Measurements from ENCODE around the gene AGBL1.

Gene AGBL1

GRCh38 chr15:86644339-86644738, 564.7 kb downstream of the AGBL1 start:
- DNase-seq (ENCODE audit: low read depth, low spot score), result no peak

DNA sequence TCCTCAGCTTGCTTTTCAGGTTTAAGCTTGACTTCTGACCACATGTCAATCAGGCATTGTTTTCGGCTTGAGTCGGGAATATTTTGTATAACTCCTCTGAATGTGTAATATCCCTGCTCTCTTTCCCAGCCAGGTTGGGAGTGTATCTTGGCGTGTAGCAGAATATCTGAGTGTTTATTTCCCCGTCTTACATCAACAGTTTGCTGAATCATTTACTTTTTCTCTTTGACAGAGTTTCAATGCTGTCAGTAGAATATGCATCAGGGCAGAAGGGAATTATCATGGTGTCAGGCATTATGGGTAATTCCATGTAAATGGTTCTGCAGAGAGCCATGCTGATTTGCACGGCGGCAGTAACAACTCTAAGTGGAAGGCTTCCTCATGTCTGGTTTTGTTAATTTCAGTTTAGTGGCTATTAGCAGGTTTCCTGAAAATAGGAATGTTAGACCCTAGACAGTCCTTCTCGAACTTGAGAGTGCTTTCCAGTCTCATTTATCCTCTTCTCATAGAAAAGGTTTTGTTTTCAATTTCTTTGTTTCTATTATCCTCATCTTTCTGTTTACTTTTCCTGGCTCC, 566.3 kb downstream of the AGBL1 start:
- no peak for DNase-seq (ENCODE audit: low read depth, low spot score)

DNA sequence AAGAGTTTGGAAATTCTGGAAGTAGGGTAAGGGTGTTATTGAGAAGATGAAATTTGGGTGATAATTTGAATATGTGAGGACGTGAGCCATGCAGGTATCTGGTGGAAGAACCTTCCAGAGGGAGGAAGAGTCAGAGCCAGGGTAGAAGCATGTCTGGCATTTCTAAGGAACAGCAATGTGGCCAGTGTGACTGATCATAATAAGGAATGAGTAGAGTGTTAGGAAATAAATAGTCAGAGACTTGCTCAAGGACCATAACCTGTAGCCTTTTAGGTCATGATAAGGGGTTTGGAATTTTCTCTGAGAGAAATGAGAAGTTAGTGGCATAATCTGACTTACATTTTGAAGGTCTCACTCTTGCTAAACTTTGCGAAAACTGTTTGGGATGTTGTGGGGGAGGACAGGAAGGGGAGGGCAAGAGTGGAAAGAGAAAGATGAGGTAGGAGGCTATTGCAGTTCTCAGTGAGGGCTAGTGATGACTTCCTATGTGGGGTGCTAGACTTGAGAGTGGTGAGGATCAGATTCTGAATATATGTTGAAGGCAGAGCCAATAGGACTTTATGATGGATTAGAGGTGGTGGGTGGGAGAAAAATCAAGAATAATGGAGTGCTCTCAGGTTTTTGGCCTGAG, 568.3 kb downstream of the AGBL1 start:
- DNase-seq (ENCODE audit: low read depth, low spot score), result no peak

GRCh38 chr15:86649277-86649676, 569.6 kb downstream of the AGBL1 start:
- no peak for DNase-seq (ENCODE audit: low read depth, low spot score)

DNA sequence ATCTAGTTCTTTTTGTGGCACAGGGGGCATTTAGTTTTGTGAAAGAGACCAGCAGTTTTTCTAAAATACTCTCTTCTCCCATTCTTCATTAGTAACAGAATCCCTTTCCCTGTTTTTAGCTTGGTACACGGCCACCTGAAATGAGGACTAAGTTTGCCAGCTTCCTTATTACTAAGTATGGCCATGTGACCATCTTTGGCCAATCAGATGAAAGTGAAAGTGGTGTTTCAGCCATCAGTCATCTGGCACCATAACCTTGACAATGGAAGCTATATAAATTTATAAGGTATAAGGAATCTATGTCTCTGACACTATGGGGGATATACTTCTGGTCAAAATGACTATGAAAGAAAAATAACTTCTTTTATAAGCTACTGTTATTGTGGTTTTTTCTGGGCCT, 570.4 kb downstream of the AGBL1 start:
- DNase-seq (ENCODE audit: low read depth, low spot score), result no peak

DNA sequence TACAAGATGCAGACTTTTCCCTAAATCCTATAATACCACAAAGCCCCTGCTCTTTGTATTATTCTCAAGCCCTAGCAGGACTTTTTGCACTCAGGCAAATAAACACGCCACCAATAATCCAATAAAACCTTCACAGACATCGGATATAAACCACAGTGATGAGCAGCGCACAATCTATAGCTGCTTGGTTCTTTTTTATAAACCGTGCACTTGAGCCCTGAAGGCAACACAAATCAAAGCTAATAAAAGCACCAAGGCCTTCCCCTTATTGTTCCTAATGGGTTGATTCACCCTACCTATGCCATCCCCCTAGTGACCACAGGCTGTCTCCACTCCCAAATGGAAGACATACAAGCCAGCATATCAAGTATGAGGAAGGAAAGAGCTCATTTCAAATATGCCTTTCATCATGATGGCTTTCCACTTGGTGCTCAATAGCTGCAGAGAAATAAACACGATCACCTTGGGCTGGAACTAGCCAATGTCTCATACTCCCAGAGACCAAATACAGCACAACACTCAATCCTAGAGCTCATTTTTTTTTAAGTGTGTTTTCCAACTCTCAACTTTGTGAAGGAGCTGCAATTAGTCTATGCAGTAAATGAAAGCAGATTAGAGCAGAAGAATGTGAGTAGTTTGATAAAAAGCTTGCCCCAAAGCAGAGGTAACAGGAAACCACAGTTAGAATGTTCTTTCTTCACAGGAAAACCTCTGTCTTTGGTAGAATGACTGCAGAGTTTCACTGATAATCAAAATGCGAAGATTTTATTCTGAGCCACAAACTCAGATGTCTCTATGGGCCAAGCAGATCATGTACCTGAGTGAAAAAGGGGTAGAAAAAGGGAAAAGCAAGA, 573.9 kb downstream of the AGBL1 start:
- DNase-seq (ENCODE audit: low read depth, low spot score), result no peak

DNA sequence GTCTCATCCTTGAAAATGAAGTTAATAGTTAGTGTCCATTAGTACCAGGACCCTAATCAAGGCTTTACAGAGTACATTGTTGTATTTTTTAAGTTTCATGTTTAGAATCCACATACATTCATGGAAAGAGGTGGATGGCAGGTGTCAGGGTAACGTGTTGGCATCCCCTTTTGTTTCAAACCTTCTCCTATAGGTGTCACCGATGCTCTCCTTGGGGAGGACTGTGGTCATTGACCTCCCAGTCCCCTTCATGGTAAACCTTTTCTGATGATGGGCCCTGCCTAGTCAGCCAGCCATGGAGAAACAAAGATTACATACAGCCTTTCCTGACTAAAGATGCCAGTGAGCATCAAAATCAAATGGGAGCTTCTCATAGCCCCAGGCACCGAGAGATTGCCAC, 574.8 kb downstream of the AGBL1 start:
- no peak for DNase-seq (ENCODE audit: low read depth, low spot score)

- DNase-seq (ENCODE audit: low read depth, low spot score), result no peak
Observed at GRCh38 chr15:86657305-86657704, 577.6 kb downstream of the AGBL1 start.

- no peak for DNase-seq (ENCODE audit: low read depth, low spot score)
Observed at GRCh38 chr15:86659724-86660411, 580.2 kb downstream of the AGBL1 start.

DNA sequence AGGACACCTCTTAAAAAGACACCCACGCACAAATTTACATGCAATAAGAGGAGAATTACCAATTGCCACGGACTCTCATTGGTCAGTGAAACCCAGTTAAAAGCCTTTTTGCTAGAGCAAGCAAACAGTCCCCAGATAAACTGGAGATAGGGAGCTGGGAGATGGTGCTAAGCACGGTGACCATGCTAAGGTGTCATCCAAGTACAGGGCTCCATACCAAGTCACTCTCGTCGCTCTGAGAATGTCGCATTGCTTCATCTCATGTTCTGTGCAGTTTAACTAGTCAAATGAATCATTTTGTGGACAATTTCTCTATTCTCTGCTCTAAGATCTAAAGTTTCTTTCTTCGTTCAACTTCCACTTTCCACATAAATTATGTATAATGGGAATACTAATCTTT, 581.9 kb downstream of the AGBL1 start:
- DNase-seq (ENCODE audit: low read depth, low spot score), result no peak

- no peak for DNase-seq (ENCODE audit: low read depth, low spot score)
Observed at GRCh38 chr15:86663304-86663703, 583.6 kb downstream of the AGBL1 start.

DNA sequence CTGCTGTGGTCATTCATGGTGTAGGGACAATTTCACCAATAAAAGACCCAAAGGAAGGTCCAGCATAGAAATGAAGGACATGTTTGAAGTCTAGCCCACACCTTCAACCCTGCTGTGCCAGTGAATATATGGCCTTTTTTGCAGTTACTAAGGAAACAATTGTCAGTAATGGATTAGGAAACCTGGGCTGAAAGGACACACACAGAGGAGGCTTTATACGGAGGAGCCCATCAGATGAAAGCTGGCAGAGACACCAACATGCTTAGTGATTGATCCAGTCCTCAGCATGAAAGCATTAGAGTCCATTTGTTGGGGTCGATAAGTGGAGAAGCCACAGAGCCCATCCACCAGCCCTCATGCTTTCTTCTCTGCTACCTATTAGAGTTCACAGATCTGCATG, 584.3 kb downstream of the AGBL1 start:
- DNase-seq (ENCODE audit: low read depth, low spot score), result no peak

- no peak for DNase-seq (ENCODE audit: low read depth, low spot score)
Observed at GRCh38 chr15:86664581-86664980, 584.9 kb downstream of the AGBL1 start.

DNA sequence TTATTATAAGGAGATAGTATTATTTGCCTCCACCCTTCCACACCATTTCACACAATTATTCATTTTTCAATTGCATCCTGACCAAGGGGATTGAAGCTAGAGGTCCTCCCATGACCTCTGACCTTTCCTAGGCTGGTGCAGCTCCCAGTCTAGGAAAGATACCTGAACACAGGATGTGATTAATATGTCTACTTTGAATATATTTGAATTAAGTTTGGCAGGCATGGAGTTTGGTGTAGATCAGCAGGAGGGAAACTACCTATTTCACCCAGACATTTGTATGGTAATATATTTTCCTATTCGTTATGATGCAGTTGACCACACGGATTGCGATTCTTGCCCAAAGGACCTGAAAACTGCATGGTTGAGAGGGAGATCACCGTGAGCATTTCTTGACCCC, 596.3 kb downstream of the AGBL1 start:
- DNase-seq (ENCODE audit: low read depth, low spot score), result no peak

GRCh38 chr15:86677278-86677677, 597.6 kb downstream of the AGBL1 start:
- no peak for DNase-seq (ENCODE audit: low read depth, low spot score)

DNA sequence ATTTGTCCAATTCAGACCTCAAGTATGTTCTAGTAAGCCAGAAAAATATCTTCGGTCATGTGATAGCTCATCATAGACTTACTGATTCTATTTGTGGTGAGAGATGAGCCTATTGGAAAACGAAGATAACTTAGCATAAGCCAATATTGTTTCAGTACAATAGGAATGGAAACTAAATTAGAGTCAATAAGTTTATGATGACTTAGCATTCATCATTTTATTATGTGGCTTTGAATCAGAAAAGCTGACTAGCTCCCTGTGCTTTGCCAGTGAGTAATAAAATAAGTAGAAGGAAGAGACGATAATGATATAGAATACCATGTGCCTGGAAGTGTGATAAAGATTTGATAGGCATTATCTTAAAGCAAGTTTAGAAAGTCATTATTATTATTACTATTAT, 605.6 kb downstream of the AGBL1 start:
- DNase-seq (ENCODE audit: low read depth, low spot score), result no peak

DNA sequence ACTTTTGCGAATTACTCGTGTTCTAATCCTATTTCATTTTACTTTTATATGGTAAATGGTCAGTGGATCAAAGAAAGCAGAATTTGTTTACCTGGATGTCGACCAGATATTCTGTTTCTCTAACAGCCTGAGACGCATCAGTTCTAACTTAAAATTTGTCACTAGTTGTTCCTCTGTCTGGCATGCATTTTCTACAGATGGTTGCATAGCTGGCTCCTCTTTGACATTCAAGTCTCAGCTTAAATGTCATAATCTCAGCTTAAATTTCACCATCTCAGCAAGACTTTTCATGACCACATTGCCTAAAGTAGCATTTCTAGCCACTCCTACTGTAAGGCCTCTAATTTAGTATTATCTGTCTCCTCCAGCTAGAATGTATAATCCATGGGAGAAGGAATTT, 609.3 kb downstream of the AGBL1 start:
- no peak for DNase-seq (ENCODE audit: low read depth, low spot score)

- no peak for DNase-seq (ENCODE audit: low read depth, low spot score)
Observed at GRCh38 chr15:86690566-86690965, 610.9 kb downstream of the AGBL1 start.

DNA sequence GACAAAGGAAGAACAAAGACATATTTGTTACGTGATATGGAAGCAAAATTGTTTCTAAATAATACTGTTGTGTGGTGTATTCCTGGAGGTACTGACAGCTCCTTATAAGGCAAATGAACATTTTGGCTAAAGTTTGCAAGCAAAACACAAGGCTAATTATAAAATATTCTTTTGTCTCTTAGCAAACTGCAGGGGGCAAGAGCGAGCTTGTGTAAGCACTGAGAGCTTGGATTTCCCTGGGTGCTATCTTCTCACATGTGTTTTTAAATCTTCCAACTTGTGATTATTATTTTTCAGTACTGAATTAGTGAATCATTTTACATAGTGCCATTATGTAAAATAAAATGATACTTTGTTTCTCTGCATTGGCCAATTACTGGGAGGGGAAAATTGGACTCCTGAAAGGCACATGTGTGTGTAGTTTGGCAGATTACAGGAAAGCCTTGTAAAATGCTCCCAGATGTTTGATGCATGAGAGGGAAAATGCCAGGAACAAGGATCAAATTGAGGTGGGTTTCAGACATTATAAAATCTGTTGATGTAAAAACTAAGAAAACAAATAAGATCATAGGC, 611.5 kb downstream of the AGBL1 start:
- DNase-seq (ENCODE audit: low read depth, low spot score), result no peak

DNA sequence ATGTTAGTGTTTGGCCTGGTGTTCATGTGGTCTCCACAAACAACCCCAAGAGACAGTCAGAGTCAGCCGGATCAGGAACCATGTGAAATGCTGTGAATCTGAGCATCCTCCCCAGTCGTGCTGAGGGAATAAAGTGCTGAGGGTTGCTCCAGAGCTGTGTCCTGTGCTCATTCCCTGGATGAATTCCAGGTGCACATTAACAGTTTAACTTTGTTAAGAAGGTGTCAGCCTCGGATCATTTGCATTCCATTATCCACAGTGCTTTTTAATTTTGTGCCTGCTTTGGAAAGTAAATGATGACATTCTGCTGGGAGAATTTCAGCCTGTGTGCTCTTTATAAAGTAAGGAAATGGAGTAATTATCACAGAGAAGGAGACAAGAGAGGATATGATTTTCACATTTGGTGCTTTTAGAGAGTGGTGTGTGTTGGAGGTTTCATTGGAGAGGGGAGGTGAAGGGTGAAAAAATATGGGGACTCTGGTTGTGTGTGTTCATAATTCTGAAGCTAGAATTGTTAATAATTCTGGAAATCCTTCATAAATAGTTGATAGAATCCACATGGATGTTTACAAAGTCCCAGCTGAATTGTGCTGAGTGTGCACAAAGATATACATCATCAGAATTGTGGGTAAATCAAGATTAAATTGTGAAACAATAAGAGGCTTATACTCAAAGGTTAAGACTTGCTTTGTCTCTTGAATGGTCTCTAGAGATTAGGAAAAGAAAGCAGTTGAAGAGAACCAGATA, 621.4 kb downstream of the AGBL1 start:
- no peak for DNase-seq (ENCODE audit: low read depth, low spot score)

GRCh38 chr15:86701611-86701963, 621.9 kb downstream of the AGBL1 start:
- no peak for DNase-seq (ENCODE audit: low read depth, low spot score)
